Activated CD4-positive, alpha-beta T cell treated with anti-CD3 and anti-CD28 coated beads, Interleukin-10, Interleukin-2, amounts not matched to agents 100 ng/mL and 50 ng/mL, durations not matched to agents 16 hours and 8 hours (primary cell): ENCODE data around the gene MRTFB.

Source experiments
- DNase-seq: peaks from one replicate; pipeline ENCODE4 v3.0.0-alpha.2; 2020

MRTFB gene

GRCh38 chr16:14291286-14291685 is 220.2 kb downstream of the MRTFB start:
- no peak for DNase-seq

GRCh38 chr16:14292051-14292825 is 221.1 kb downstream of the MRTFB start:
- DNase-seq, result no peak

GRCh38 chr16:14296663-14297062 is 225.5 kb downstream of the MRTFB start:
- no peak for DNase-seq

GRCh38 chr16:14298374-14299122 is 227.4 kb downstream of the MRTFB start:
- DNase-seq, result no peak

- DNase-seq, result peak; percentile 46
Measured at GRCh38 chr16:14300705-14301168, 229.6 kb downstream of the MRTFB start.

GRCh38 chr16:14301169-14302030 is 230.3 kb downstream of the MRTFB start:
- DNase-seq, result no peak

GRCh38 chr16:14302031-14302398 is 230.9 kb downstream of the MRTFB start:
- no peak for DNase-seq

GRCh38 chr16:14302399-14303181 is 231.5 kb downstream of the MRTFB start:
- no peak for DNase-seq

GRCh38 chr16:14303182-14303618 is 232.1 kb downstream of the MRTFB start:
- no peak for DNase-seq

GRCh38 chr16:14303639-14304394 is 232.7 kb downstream of the MRTFB start:
- no peak for DNase-seq

- no peak for DNase-seq
Measured at GRCh38 chr16:14304891-14305460, 233.9 kb downstream of the MRTFB start.

- no peak for DNase-seq
Measured at GRCh38 chr16:14306485-14307058, 235.5 kb downstream of the MRTFB start.

- DNase-seq, result no peak
Measured at GRCh38 chr16:14307059-14307526, 236.0 kb downstream of the MRTFB start.

- no peak for DNase-seq
Measured at GRCh38 chr16:14307527-14308367, 236.6 kb downstream of the MRTFB start.

- DNase-seq, result no peak
Measured at GRCh38 chr16:14308368-14308723, 237.2 kb downstream of the MRTFB start.

- peak; percentile 33 for DNase-seq
Measured at GRCh38 chr16:14309001-14309886, 238.1 kb downstream of the MRTFB start.

- DNase-seq, result no peak
Measured at GRCh38 chr16:14309906-14310305, 238.8 kb downstream of the MRTFB start.

- no peak for DNase-seq
Measured at GRCh38 chr16:14310519-14310991, 239.4 kb downstream of the MRTFB start.

GRCh38 chr16:14314116-14314515 is 243.0 kb downstream of the MRTFB start:
- DNase-seq, result no peak
